HG03139 (cell line): ENCODE data around the gene ADNP2.

ENCODE experiments used
- ATAC-seq: cut with Tn5 transposase; IDR thresholded peaks from one replicate; pipeline ENCODE4 v1.9.1; 2021; ENCODE audit not compliant: unreplicated experiment

The ADNP2 gene

DNA sequence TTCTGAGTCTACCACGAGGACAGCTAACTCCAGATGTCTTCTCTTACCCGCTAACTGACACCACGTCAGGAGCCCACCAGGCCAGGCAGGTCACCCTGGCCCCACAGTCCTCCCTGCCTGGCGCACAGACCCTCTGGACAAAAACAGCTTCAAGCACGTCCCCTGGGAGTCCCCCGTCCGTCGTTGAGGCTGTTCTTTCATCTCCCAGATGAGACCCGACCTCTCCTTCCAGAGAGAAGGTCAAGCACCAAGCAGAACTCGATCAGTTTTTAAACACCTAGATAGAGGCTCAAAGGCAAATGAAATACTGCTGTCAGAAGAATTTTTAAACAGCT is 80.4 kb downstream of the ADNP2 start:
- no peak for ATAC-seq
